Neural progenitor cell (in vitro differentiated cells): Measurements from ENCODE around the gene DRAXIN.

Experiments
- CTCF ChIP-seq: fragments of 200-600 bp; sonication (generic); IDR thresholded peaks from 2 replicates; pipeline ENCODE4 v1.5.1; 2017; ENCODE audit warnings: antibody characterized with exemption, mild to moderate bottlenecking
- EZH2 ChIP-seq: fragments of 200-600 bp; sonication (generic); IDR thresholded peaks from 2 replicates; pipeline ENCODE4 v1.6.1; 2017; ENCODE audit warnings: antibody characterized with exemption, mild to moderate bottlenecking, moderate library complexity
- EZH2phosphoT487 ChIP-seq: fragments of 200-600 bp; sonication (generic); IDR thresholded peaks from 2 replicates; pipeline ENCODE4 v1.6.1; 2017; ENCODE audit warnings: antibody characterized with exemption

GRCh38 chr1:11695861-11696260, 4.4 kb downstream of the DRAXIN start:
- TF ChIP-seq CTCF (no peak), EZH2 (no peak), EZH2phosphoT487 (no peak)
